OCI-LY3 (cell line): ENCODE data around the gene ZSWIM5.

Experiments used
- H2AFZ ChIP-seq: fragments of 200-600, 300-600 bp; shearing (Covaris generic); 2 replicates; pipeline ENCODE4 v1.6.0; 2014; ENCODE audit warnings: antibody characterized with exemption, low read depth, low read length
- H3K27ac ChIP-seq: fragments of 200-600, 300-600 bp; sonication (generic); 2 replicates; pipeline ENCODE4 v1.5.1; 2014; ENCODE audit warnings: mild to moderate bottlenecking, low read length, moderate library complexity, mixed read lengths
- H3K27me3 ChIP-seq: fragments of 200-600, 300-600 bp; sonication (generic); 2 replicates; pipeline ENCODE4 v1.6.1; 2014; ENCODE audit warnings: low read depth, low read length, mixed read lengths
- H3K36me3 ChIP-seq: fragments of 200-600, 300-600 bp; sonication (generic); replicated peaks from 2 replicates; pipeline ENCODE3; 2014; ENCODE audit warnings: low read depth, low read length, mixed read lengths
- H3K4me1 ChIP-seq: fragments of 300-600, 200-600 bp; sonication (generic); 2 replicates; pipeline ENCODE4 v1.6.1; 2014; ENCODE audit warnings: low read length, mixed read lengths
- H3K4me2 ChIP-seq: fragments of 200-600, 300-600 bp; sonication (generic); 2 replicates; pipeline ENCODE4 v1.6.1; 2014; ENCODE audit warnings: low read length, mixed read lengths
- H3K4me3 ChIP-seq: fragments of 300-600, 200-600 bp; sonication (generic); 2 replicates; pipeline ENCODE4 v1.5.1; 2014; ENCODE audit warnings: antibody characterized with exemption, mild to moderate bottlenecking, low read length, moderate library complexity
- H3K79me2 ChIP-seq: fragments of 300-600, 200-600 bp; shearing (Covaris generic); 2 replicates; pipeline ENCODE4 v1.6.1; 2014; ENCODE audit warnings: mild to moderate bottlenecking, low read length, mixed read lengths
- H3K9ac ChIP-seq: fragments of 300-600, 200-600 bp; shearing (Covaris generic); 2 replicates; pipeline ENCODE4 v1.6.0; 2014; ENCODE audit warnings: mild to moderate bottlenecking, low read length, moderate library complexity
- H3K9me3 ChIP-seq: fragments of 200-600, 300-600 bp; shearing (Covaris generic); 2 replicates; pipeline ENCODE4 v1.6.1; 2014; ENCODE audit warnings: low read length, mixed read lengths; ENCODE audit not compliant: insufficient read depth
- H4K20me1 ChIP-seq: fragments of 200-600, 300-600 bp; sonication (generic); 2 replicates; pipeline ENCODE4 v1.6.1; 2016; ENCODE audit warnings: low read length, mixed read lengths; ENCODE audit not compliant: insufficient read depth
- EZH2phosphoT487 ChIP-seq: fragments of 200-600 bp; shearing (Covaris generic); IDR thresholded peaks from 2 replicates; pipeline ENCODE4 v1.6.1; 2018; ENCODE audit warnings: antibody characterized with exemption, mixed run types, low read depth
- TF ChIP-seq, protein P1 (sequence below): fragments of 200-600, 300-600 bp; sonication (generic); IDR thresholded peaks from 2 replicates; pipeline ENCODE4 v1.5.1; 2014; ENCODE audit warnings: antibody characterized with exemption, low read length, low read depth

ZSWIM5 gene

DNA sequence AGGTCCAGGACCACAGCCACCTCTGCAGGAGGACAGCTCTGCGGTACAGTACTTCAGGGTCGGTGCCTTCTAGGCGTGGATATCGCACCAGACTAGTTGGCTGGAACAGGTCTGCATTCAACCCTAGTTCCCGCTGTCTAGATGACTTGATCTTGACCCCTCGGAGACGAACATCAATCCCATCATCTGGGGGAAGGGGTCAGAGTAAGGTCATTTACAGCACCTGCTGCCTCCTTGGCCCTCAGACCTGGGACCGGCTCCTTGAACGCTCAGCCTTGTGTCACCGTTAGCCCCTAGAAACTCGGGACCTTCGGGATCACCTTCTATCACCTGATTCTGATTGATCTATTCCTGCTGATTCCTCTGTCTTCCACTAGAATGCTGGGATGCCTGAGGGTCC is 197.9 kb downstream of the ZSWIM5 start:
- H3K79me2 ChIP-seq: no peaks in the 10 kb centered on the region; the same call in 1 of the 2 replicates
- H3K9me3 ChIP-seq: no peaks in the 10 kb centered on the region
- H4K20me1 ChIP-seq: no peaks in the 10 kb centered on the region
- TF ChIP-seq EZH2phosphoT487: no peak
- TF ChIP-seq, protein P1, sequence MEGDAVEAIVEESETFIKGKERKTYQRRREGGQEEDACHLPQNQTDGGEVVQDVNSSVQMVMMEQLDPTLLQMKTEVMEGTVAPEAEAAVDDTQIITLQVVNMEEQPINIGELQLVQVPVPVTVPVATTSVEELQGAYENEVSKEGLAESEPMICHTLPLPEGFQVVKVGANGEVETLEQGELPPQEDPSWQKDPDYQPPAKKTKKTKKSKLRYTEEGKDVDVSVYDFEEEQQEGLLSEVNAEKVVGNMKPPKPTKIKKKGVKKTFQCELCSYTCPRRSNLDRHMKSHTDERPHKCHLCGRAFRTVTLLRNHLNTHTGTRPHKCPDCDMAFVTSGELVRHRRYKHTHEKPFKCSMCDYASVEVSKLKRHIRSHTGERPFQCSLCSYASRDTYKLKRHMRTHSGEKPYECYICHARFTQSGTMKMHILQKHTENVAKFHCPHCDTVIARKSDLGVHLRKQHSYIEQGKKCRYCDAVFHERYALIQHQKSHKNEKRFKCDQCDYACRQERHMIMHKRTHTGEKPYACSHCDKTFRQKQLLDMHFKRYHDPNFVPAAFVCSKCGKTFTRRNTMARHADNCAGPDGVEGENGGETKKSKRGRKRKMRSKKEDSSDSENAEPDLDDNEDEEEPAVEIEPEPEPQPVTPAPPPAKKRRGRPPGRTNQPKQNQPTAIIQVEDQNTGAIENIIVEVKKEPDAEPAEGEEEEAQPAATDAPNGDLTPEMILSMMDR: no peak
- H3K36me3 ChIP-seq: no peaks in the 10 kb centered on the region
- no peaks in the 10 kb centered on the region for H3K27me3 ChIP-seq
- no peak overlapping the region for H3K4me2 ChIP-seq
- peaks cover 10% of the 10 kb centered on the region for H3K4me1 ChIP-seq
- H3K9ac ChIP-seq: no peak overlapping the region
- no peak overlapping the region for H2AFZ ChIP-seq
- no peak overlapping the region for H3K4me3 ChIP-seq
- no peak overlapping the region for H3K27ac ChIP-seq

DNA sequence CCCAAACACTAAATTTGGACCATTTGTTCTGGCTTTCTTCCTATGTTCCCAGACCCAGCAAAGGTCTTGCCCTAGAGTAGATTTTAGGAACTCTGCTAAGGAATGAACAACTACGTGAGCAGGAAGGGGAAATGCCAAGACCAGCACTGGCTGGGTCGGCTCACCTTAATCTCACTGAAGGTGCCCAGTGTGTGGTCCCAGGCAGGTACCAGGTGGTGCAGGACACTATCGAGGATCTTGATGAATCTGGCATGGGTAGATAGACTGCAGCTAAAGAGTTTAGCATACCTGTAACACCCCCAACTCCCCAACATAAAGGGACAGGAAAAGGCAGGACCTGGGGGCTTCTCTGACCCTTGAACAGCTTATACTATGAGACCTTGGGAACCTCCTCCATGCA is 198.3 kb downstream of the ZSWIM5 start:
- no peaks in the 10 kb centered on the region for H3K36me3 ChIP-seq
- H3K9ac ChIP-seq: no peak overlapping the region
- TF ChIP-seq EZH2phosphoT487: no peak
- TF ChIP-seq, protein P1: no peak
- H3K27me3 ChIP-seq: no peaks in the 10 kb centered on the region
- no peak overlapping the region for H2AFZ ChIP-seq
- no peak overlapping the region for H3K4me2 ChIP-seq
- peaks cover 10% of the 10 kb centered on the region for H3K4me1 ChIP-seq
- H3K79me2 ChIP-seq: no peaks in the 10 kb centered on the region; the same call in 1 of the 2 replicates
- H4K20me1 ChIP-seq: no peaks in the 10 kb centered on the region
- no peak overlapping the region for H3K4me3 ChIP-seq
- no peak overlapping the region for H3K27ac ChIP-seq
- no peaks in the 10 kb centered on the region for H3K9me3 ChIP-seq

DNA sequence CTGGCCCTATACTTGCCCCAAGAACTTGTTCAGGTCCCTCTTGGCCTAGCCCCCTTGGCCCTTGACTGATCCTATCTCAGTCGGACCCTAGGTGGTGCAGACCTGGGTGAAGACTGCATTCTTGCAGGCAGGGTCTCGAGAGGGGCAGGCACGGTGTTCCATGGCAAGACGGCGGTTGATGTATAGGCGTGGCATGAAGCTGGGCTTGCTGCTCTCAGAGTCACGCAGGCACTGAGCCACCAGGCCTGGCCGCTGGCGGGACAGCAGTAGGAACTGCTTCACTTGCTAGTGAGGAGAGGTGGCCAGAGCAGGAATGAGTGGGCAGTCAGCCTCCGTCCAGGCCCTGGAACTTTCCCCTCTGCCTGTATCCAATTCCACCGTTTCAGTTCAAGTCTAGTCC is 199.1 kb downstream of the ZSWIM5 start:
- Histone ChIP-seq H4K20me1 (no peaks in the 10 kb centered on the region), H3K9ac (no peak overlapping the region), H3K27ac (no peak overlapping the region), H3K4me3 (no peak overlapping the region), H2AFZ (no peak overlapping the region), H3K4me2 (no peak overlapping the region), H3K36me3 (no peaks in the 10 kb centered on the region), H3K27me3 (no peaks in the 10 kb centered on the region), H3K9me3 (no peaks in the 10 kb centered on the region), H3K79me2 (no peaks in the 10 kb centered on the region), H3K4me1 (peaks cover 10% of the 10 kb centered on the region)
- no peak for TF ChIP-seq EZH2phosphoT487
- TF ChIP-seq, protein P1: no peak

- TF ChIP-seq, protein P1: no peak
- no peak for TF ChIP-seq EZH2phosphoT487
- no peaks in the 10 kb centered on the region for H4K20me1 ChIP-seq
- no peaks in the 10 kb centered on the region for H3K36me3 ChIP-seq
Measured at GRCh38 chr1:45005761-45006160, 200.6 kb downstream of the ZSWIM5 start.

More at GRCh38 chr1:45005761-45006160, 200.6 kb downstream of the ZSWIM5 start:
- Histone ChIP-seq H3K9me3 (no peaks in the 10 kb centered on the region), H3K27ac (no peak overlapping the region), H3K27me3 (no peaks in the 10 kb centered on the region), H3K4me1 (peaks cover 6% of the 10 kb centered on the region), H3K4me2 (no peak overlapping the region), H3K79me2 (no peaks in the 10 kb centered on the region), H3K9ac (no peak overlapping the region), H2AFZ (no peak overlapping the region), H3K4me3 (no peak overlapping the region)
